Glutamatergic neuron (in vitro differentiated cells): ENCODE data around the gene LDLRAD4. TPM values are rescaled to one million over a fixed set of nuclear protein-coding genes. Genes with fewer than 3 reads are reported as not detected.

Experiments
- DNase-seq: peaks from one replicate; pipeline ENCODE4 v3.0.0; 2022
- H3K27ac Mint-ChIP-seq: one replicate; pipeline ENCODE4 v1.8.0; 2020; ENCODE audit warnings: mild to moderate bottlenecking, mixed read lengths, inconsistent platforms; ENCODE audit not compliant: unreplicated experiment
- H3K27me3 Mint-ChIP-seq: one replicate; pipeline ENCODE4 v1.8.0; 2020; ENCODE audit warnings: mild to moderate bottlenecking, moderate library complexity, mixed read lengths, inconsistent platforms; ENCODE audit not compliant: unreplicated experiment
- H3K36me3 Mint-ChIP-seq: one replicate; pipeline ENCODE4 v1.8.0; 2020; ENCODE audit warnings: mild to moderate bottlenecking, mixed read lengths, inconsistent platforms; ENCODE audit not compliant: unreplicated experiment
- H3K4me1 Mint-ChIP-seq: one replicate; pipeline ENCODE4 v1.8.0; 2020; ENCODE audit warnings: mild to moderate bottlenecking, low read depth, mixed read lengths, inconsistent platforms; ENCODE audit not compliant: unreplicated experiment
- H3K4me3 Mint-ChIP-seq: one replicate; pipeline ENCODE4 v1.8.0; 2020; ENCODE audit warnings: mild to moderate bottlenecking, mixed read lengths, inconsistent platforms; ENCODE audit not compliant: unreplicated experiment
- H3K9me3 Mint-ChIP-seq: one replicate; pipeline ENCODE4 v1.8.0; 2020; ENCODE audit warnings: mild to moderate bottlenecking, moderate library complexity, mixed read lengths, inconsistent platforms; ENCODE audit not compliant: unreplicated experiment
- CTCF ChIP-seq: fragments of 200-600 bp; sonication (generic); IDR thresholded peaks from one replicate; pipeline ENCODE4 v1.5.0; 2021; ENCODE audit not compliant: partially characterized antibody, unreplicated experiment
- total RNA-seq: library from RNA; stranded (reverse); fragmentation: NEBNext Ultra II Directional; extraction: Animal tissue kit (Norgen Biotek cat#: 25700); gene quantifications from one replicate; pipeline ENCODE4 v1.2.1, GENCODE V29; 2021; ENCODE audit not compliant: unreplicated experiment

Gene LDLRAD4
- total RNA-seq, 1 donor from 2014 or later = 0.29 TPM

GRCh38 chr18:13291745-13292447 lies 73.3 kb downstream of the LDLRAD4 start:
- Mint-ChIP-seq H3K4me3 (no peak overlapping the region), H3K9me3 (peaks cover 5% of the 10 kb centered on the region), H3K36me3 (no peaks in the 10 kb centered on the region), H3K4me1 (no peaks in the 10 kb centered on the region), H3K27me3 (no peaks in the 10 kb centered on the region), H3K27ac (no peak overlapping the region)
- no peak for DNase-seq
- TF ChIP-seq CTCF = no peak

- no peak for DNase-seq
- Mint-ChIP-seq H3K36me3 (no peaks in the 10 kb centered on the region), H3K27me3 (no peaks in the 10 kb centered on the region), H3K4me3 (no peak overlapping the region), H3K27ac (no peak overlapping the region), H3K9me3 (peaks cover 5% of the 10 kb centered on the region), H3K4me1 (no peaks in the 10 kb centered on the region)
- TF ChIP-seq CTCF = no peak
Measured at GRCh38 chr18:13292736-13293135, 74.2 kb downstream of the LDLRAD4 start.

- no peaks in the 10 kb centered on the region for H3K4me1 Mint-ChIP-seq
- peaks cover 5% of the 10 kb centered on the region for H3K9me3 Mint-ChIP-seq
- H3K27me3 Mint-ChIP-seq = no peaks in the 10 kb centered on the region
- no peak for DNase-seq
- no peak overlapping the region for H3K4me3 Mint-ChIP-seq
- H3K36me3 Mint-ChIP-seq = no peaks in the 10 kb centered on the region
- TF ChIP-seq CTCF = no peak
- H3K27ac Mint-ChIP-seq = no peak overlapping the region
Measured at GRCh38 chr18:13294309-13294708, 75.7 kb downstream of the LDLRAD4 start.

GRCh38 chr18:13295894-13296293 lies 77.3 kb downstream of the LDLRAD4 start:
- DNase-seq = no peak
- peaks cover 3% of the 10 kb centered on the region for H3K27me3 Mint-ChIP-seq
- H3K27ac Mint-ChIP-seq = no peak overlapping the region
- TF ChIP-seq CTCF = no peak
- peaks cover 2% of the 10 kb centered on the region for H3K4me1 Mint-ChIP-seq
- no peak overlapping the region for H3K4me3 Mint-ChIP-seq
- peaks cover 8% of the 10 kb centered on the region for H3K9me3 Mint-ChIP-seq
- H3K36me3 Mint-ChIP-seq = no peaks in the 10 kb centered on the region

- Mint-ChIP-seq H3K4me1 (peaks cover 2% of the 10 kb centered on the region), H3K36me3 (no peaks in the 10 kb centered on the region), H3K4me3 (no peak overlapping the region), H3K27me3 (peaks cover 3% of the 10 kb centered on the region), H3K9me3 (peaks cover 6% of the 10 kb centered on the region), H3K27ac (no peak overlapping the region)
- no peak for DNase-seq
- TF ChIP-seq CTCF = no peak
Measured at GRCh38 chr18:13296867-13297574, 78.5 kb downstream of the LDLRAD4 start.
